GM23338 (cell line): Measurements from ENCODE around the gene ZDHHC5.

Source experiments
- CREB1 ChIP-seq: fragments of 250-450 bp; sonication (Bioruptor Pico); IDR thresholded peaks from 2 replicates; pipeline ENCODE4 v1.5.0; 2020; ENCODE audit warnings: low read depth, mild to moderate bottlenecking, moderate library complexity
- CTCF ChIP-seq, 2 experiments: fragments of 200-600 bp in 1 of 2; sonication (generic) in 1 of 2; conservative IDR thresholded peaks; 2 replicates each; pipeline versions ENCODE4 v1.5.1 to v1.6.1; 2016 to 2017; ENCODE audit warnings: antibody characterized with exemption in 2 of 2, low read depth in 2 of 2, mild to moderate bottlenecking in 2 of 2, moderate library complexity in 1 of 2
- EZH2 ChIP-seq: fragments of 200-600 bp; sonication (generic); IDR thresholded peaks from one replicate; pipeline ENCODE4 v1.8.0; 2017; ENCODE audit warnings: antibody characterized with exemption, mild to moderate bottlenecking, low read depth; ENCODE audit not compliant: unreplicated experiment
- JUNB ChIP-seq: IDR thresholded peaks from one replicate; pipeline ENCODE4 v1.6.1; 2016; ENCODE audit warnings: antibody characterized with exemption; ENCODE audit not compliant: unreplicated experiment
- POLR2AphosphoS5 ChIP-seq: IDR thresholded peaks from 2 replicates; pipeline ENCODE4 v1.6.1; 2016; ENCODE audit warnings: antibody characterized with exemption, low read depth
- REST ChIP-seq: IDR thresholded peaks from one replicate; pipeline ENCODE4 v1.6.1; 2018; ENCODE audit warnings: antibody characterized with exemption; ENCODE audit not compliant: unreplicated experiment

- TF ChIP-seq EZH2 (no peak), CTCF (conservative IDR thresholded peaks at IDR 0.05; ENCODE audit: low read depth in 2 of 2) (no peak), REST (no peak), POLR2AphosphoS5 (no peak), JUNB (no peak), CREB1 (no peak)
These were observed 21.6 kb upstream of the ZDHHC5 start for GRCh38 chr11:57646194-57646798.
